ENCODE results near the gene GGN. TPM values are rescaled to one million over a fixed set of nuclear protein-coding genes. Genes with fewer than 3 reads are reported as not detected.

The GGN gene
- total RNA-seq, 3 donors from 2014 or later = 0.12 to 0.20 TPM; not detected in 1

GRCh38 chr19:38409631-38410133 lies 21.8 kb upstream of the GGN start:
- Histone ChIP-seq H3K36me3 (ENCODE audit: low read depth) (no peaks in the 10 kb centered on the region), H3K9me3 (no peaks in the 10 kb centered on the region), H3K4me1 (ENCODE audit: low read depth) (no peaks in the 10 kb centered on the region), H3K4me3 (no peak overlapping the region)
- ATAC-seq (peak; percentile 42), DNase-seq (no peak)
- intact Hi-C loops (cut with DNase I, micrococcal nuclease) = loop anchor here in 1 of 2 donors (10.0 kb wide), 1 partner anchor 225 kb away; no protein-coding TSS in a partner anchor
- no peak for TF ChIP-seq CTCF (IDR thresholded peaks at IDR 0.05)

- intact Hi-C loops (cut with DNase I, micrococcal nuclease) = loop anchor here in 1 of 2 donors (10.0 kb wide), 1 partner anchor 230 kb away; no protein-coding TSS in a partner anchor
- no peak for ATAC-seq
- Histone ChIP-seq H3K36me3 (ENCODE audit: low read depth) (no peaks in the 10 kb centered on the region), H3K4me3 (no peak overlapping the region), H3K9me3 (no peaks in the 10 kb centered on the region), H3K4me1 (ENCODE audit: low read depth) (no peaks in the 10 kb centered on the region)
- no peak for DNase-seq
- TF ChIP-seq CTCF (IDR thresholded peaks at IDR 0.05) = no peak
Measured at GRCh38 chr19:38405276-38405675, 17.4 kb upstream of the GGN start.

- Histone ChIP-seq H3K4me1 (ENCODE audit: low read depth) (no peaks in the 10 kb centered on the region), H3K4me3 (no peak overlapping the region), H3K36me3 (ENCODE audit: low read depth) (no peaks in the 10 kb centered on the region), H3K9me3 (no peaks in the 10 kb centered on the region)
- intact Hi-C loops (cut with DNase I, micrococcal nuclease) = loop anchor here in 1 of 2 donors (10.0 kb wide), 1 partner anchor 230 kb away; no protein-coding TSS in a partner anchor
- ATAC-seq (no peak), DNase-seq (no peak)
- no peak for TF ChIP-seq CTCF (IDR thresholded peaks at IDR 0.05)
Measured at GRCh38 chr19:38404858-38405257, 17.0 kb upstream of the GGN start.

GRCh38 chr19:38402967-38403674 lies 15.3 kb upstream of the GGN start, which contains the start of gene FAM98C:
FAM98C (plus strand) TSS chr19:38403093; CDS start chr19:38403154, 61 bp downstream.
- peak; percentile 98 for DNase-seq
- peak; percentile 99 for TF ChIP-seq CTCF (IDR thresholded peaks at IDR 0.05)
- Histone ChIP-seq H3K4me1 (ENCODE audit: low read depth) (no peaks in the 10 kb centered on the region), H3K4me3 (peak within 1 kb of the TSS; percentile 85), H3K36me3 (ENCODE audit: low read depth) (no peaks in the 10 kb centered on the region), H3K9me3 (no peaks in the 10 kb centered on the region)
- peak; percentile 98 for ATAC-seq
- intact Hi-C loops (cut with DNase I, micrococcal nuclease) = loop anchor here in 1 of 2 donors (10.0 kb wide), 1 partner anchor 232 kb away; no protein-coding TSS in a partner anchor

GRCh38 chr19:38402623-38402966 lies 14.8 kb upstream of the GGN start:
- H3K9me3 ChIP-seq = no peaks in the 10 kb centered on the region
- no peaks in the 10 kb centered on the region for H3K36me3 ChIP-seq (ENCODE audit: low read depth)
- no peaks in the 10 kb centered on the region for H3K4me1 ChIP-seq (ENCODE audit: low read depth)
- intact Hi-C loops (cut with DNase I, micrococcal nuclease) = loop anchor here in 1 of 2 donors (10.0 kb wide), 1 partner anchor 232 kb away; no protein-coding TSS in a partner anchor
- no peak for ATAC-seq
- H3K4me3 ChIP-seq = peak overlapping the region; percentile 85
- no peak for TF ChIP-seq CTCF (IDR thresholded peaks at IDR 0.05)
- no peak for DNase-seq
